CD4-positive, alpha-beta T cell treated with Interleukin-2 at 100 ng/mL for 4 hours (primary cell): ENCODE results near the gene CHURC1.
"Not testable (repeated sequence)": the region's sequence is repeated elsewhere in the genome, so short reads cannot be mapped to it uniquely, and the experiment has no call there.

Source experiments
- DNase-seq: peaks from one replicate; pipeline ENCODE4 v3.0.0-alpha.2; 2020; ENCODE audit warnings: low spot score

Gene CHURC1

GRCh38 chr14:64910847-64911495 is 3.3 kb upstream of the CHURC1 start:
- DNase-seq = no peak

- peak; percentile 8 for DNase-seq
Measured at GRCh38 chr14:64912261-64912660, 2.0 kb upstream of the CHURC1 start.

GRCh38 chr14:64913477-64913876 is 778 bp upstream of the CHURC1 start:
- DNase-seq = not testable (repeated sequence)

GRCh38 chr14:64915029-64915424 is 772 bp downstream of the CHURC1 start:
- no peak for DNase-seq

- no peak for DNase-seq
Measured at GRCh38 chr14:64915797-64916196, 1.5 kb downstream of the CHURC1 start.

GRCh38 chr14:64918216-64918615 is 4.0 kb downstream of the CHURC1 start:
- no peak for DNase-seq

GRCh38 chr14:64919215-64919614 is 5.0 kb downstream of the CHURC1 start:
- no peak for DNase-seq

- DNase-seq = no peak
Measured at GRCh38 chr14:64919618-64920017, 5.4 kb downstream of the CHURC1 start.

GRCh38 chr14:64920465-64920864 is 6.2 kb downstream of the CHURC1 start:
- DNase-seq = no peak

- DNase-seq = no peak
Measured at GRCh38 chr14:64923015-64923414, 8.8 kb downstream of the CHURC1 start.

GRCh38 chr14:64926398-64926995 is 12.2 kb downstream of the CHURC1 start:
- DNase-seq = no peak

GRCh38 chr14:64927031-64927430 is 12.8 kb downstream of the CHURC1 start:
- DNase-seq = no peak

- DNase-seq = peak; percentile 21
Measured at GRCh38 chr14:64928239-64929013, 14.2 kb downstream of the CHURC1 start.

- no peak for DNase-seq
Measured at GRCh38 chr14:64929014-64929359, 14.7 kb downstream of the CHURC1 start.

GRCh38 chr14:64930085-64930843 is 16.0 kb downstream of the CHURC1 start:
- no peak for DNase-seq

GRCh38 chr14:64931123-64931522 is 16.9 kb downstream of the CHURC1 start:
- DNase-seq = no peak

- no peak for DNase-seq
Measured at GRCh38 chr14:64932231-64932630, 18.0 kb downstream of the CHURC1 start.

GRCh38 chr14:64934338-64934929 is 20.2 kb downstream of the CHURC1 start:
- no peak for DNase-seq

GRCh38 chr14:64935508-64935907 is 21.3 kb downstream of the CHURC1 start:
- peak; percentile 7 for DNase-seq

GRCh38 chr14:64937171-64937820 is 23.0 kb downstream of the CHURC1 start:
- no peak for DNase-seq

- no peak for DNase-seq
Measured at GRCh38 chr14:64937821-64938193, 23.6 kb downstream of the CHURC1 start.
